Ovary (tissue), 3 donors: ENCODE data around the gene CEP164.

ENCODE experiments used
- EP300 ChIP-seq: sonication (generic); formaldehyde crosslinking; IDR thresholded peaks from one replicate; pipeline ENCODE4 v1.6.1; 2017; ENCODE audit warnings: antibody characterized with exemption
- POLR2A ChIP-seq: fragments of 450-650 bp; IDR thresholded peaks from one replicate; pipeline ENCODE4 v1.6.1; 2017; ENCODE audit warnings: antibody characterized with exemption, mild to moderate bottlenecking, moderate library complexity
- TF ChIP-seq, protein P1 (sequence below), 3 donors: fragments of 450-650 bp in 2 of 3; fragments of 200-600 bp in 1 of 3; IDR thresholded peaks; one replicate each; pipeline versions ENCODE4 v1.5.1 to v1.8.0; 2016 to 2022; ENCODE audit warnings: antibody characterized with exemption in 3 of 3, mild to moderate bottlenecking in 1 of 3
- donor health status: DM: no; HTN: no; CAD: no.

DNA sequence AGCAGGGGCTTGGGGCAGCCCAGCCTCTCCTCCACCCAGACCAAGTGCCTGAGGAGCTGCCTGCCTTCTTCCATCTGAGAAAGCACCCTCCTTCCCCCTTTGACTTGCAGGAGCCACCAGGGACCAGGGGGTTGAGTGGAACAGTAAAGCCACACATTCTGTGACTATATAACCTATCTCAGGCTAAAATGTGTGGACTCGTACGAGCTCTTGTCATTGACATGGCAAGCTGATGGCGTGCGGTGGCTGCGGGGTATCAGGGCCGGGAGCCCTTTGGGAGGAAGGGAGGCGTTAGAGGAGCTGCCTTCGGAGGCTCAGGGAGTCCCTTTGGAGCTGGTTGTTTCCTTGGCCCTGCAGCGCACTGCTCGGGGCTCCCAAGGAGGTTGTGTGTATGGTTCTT lies 84.5 kb downstream of the CEP164 start:
- TF ChIP-seq, protein P1, sequence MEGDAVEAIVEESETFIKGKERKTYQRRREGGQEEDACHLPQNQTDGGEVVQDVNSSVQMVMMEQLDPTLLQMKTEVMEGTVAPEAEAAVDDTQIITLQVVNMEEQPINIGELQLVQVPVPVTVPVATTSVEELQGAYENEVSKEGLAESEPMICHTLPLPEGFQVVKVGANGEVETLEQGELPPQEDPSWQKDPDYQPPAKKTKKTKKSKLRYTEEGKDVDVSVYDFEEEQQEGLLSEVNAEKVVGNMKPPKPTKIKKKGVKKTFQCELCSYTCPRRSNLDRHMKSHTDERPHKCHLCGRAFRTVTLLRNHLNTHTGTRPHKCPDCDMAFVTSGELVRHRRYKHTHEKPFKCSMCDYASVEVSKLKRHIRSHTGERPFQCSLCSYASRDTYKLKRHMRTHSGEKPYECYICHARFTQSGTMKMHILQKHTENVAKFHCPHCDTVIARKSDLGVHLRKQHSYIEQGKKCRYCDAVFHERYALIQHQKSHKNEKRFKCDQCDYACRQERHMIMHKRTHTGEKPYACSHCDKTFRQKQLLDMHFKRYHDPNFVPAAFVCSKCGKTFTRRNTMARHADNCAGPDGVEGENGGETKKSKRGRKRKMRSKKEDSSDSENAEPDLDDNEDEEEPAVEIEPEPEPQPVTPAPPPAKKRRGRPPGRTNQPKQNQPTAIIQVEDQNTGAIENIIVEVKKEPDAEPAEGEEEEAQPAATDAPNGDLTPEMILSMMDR (IDR thresholded peaks at IDR 0.05), result no peak
- TF ChIP-seq POLR2A (no peak), EP300 (no peak)
